Stimulated activated CD4-positive, alpha-beta T cell treated with anti-CD3 and anti-CD28 coated beads, Interleukin-1b, Interleukin-23, amount 100 ng/mL, for 1 hour (primary cell): ENCODE measurements around the gene ERRFI1.

Experiments
- DNase-seq, 2 donors: peaks; one replicate each; pipeline ENCODE4 v3.0.0-alpha.2; 2020; ENCODE audit warnings: low read depth in 2 of 2

ERRFI1 gene

GRCh38 chr1:8046391-8046790, 20.3 kb upstream of the ERRFI1 start:
- no peak for DNase-seq

- no peak for DNase-seq
These were observed 17.5 kb upstream of the ERRFI1 start for GRCh38 chr1:8043621-8044020.

GRCh38 chr1:8042134-8042533, 16.0 kb upstream of the ERRFI1 start:
- DNase-seq: no peak

- no peak for DNase-seq
These were observed 14.5 kb upstream of the ERRFI1 start for GRCh38 chr1:8040586-8040985.

- DNase-seq: no peak
These were observed 13.0 kb upstream of the ERRFI1 start for GRCh38 chr1:8039071-8039470.

DNA sequence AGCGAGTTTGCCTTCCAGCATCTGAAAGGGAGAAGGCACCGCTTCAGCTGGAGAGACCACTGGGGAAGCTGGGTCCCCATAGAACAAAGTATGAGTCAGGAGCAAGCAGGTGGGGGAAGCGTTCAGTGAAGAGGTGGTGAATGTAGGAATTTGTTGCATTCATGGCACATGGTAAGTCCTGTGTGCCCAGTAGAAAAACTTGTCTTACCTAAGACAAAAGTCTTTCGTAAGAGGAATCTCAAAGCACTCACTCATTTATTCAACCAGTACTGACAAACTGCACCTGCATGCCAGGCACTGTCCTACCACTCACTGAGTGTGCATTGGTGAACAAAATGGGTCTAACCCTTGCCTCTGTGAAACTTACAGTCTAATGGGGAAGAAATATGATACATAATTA, 9.2 kb upstream of the ERRFI1 start:
- DNase-seq: no peak

GRCh38 chr1:8033322-8033721, 7.2 kb upstream of the ERRFI1 start:
- no peak for DNase-seq

DNA sequence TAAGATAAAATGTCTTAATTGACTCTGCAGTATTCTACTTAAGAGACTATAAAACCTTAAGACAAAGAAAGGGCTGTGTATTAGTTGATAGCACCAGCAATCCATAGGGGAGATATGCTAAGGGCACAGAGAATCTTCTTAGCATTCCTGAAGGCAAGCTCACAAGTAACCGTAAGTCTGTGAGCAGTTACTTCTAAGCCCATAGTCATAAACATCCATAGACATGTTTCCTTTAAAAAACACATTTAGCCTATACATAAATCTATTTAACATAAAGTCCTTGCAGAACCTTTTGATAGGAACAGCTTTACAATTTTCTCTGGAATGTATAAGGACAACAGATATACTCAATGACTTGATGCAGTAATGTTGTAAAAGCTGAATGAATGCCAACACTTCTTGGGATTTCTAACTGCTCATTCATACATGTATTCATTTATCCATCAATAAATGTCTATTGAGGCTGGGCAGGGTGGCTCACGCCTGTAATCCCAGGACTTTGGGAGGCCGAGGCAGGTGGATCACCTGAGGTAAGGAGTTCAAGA, 6.3 kb upstream of the ERRFI1 start:
- DNase-seq: no peak

GRCh38 chr1:8031176-8031785, 5.2 kb upstream of the ERRFI1 start:
- no peak for DNase-seq

DNA sequence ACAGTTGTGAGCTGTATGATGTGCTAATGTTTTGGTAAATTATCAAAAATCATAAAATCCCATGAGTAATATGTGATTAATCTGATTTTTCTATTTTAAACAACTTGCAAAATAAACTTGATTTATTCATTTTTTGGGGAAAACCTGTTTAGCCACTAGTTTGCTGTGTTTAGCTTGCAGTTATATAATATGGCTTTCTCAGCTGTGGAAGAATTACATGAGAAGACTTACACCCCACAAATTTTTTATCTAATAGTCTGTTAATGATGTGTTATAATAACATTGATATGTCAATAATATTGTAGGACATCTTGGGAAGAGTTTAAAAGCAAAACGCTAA, 2.4 kb upstream of the ERRFI1 start:
- DNase-seq: no peak

DNA sequence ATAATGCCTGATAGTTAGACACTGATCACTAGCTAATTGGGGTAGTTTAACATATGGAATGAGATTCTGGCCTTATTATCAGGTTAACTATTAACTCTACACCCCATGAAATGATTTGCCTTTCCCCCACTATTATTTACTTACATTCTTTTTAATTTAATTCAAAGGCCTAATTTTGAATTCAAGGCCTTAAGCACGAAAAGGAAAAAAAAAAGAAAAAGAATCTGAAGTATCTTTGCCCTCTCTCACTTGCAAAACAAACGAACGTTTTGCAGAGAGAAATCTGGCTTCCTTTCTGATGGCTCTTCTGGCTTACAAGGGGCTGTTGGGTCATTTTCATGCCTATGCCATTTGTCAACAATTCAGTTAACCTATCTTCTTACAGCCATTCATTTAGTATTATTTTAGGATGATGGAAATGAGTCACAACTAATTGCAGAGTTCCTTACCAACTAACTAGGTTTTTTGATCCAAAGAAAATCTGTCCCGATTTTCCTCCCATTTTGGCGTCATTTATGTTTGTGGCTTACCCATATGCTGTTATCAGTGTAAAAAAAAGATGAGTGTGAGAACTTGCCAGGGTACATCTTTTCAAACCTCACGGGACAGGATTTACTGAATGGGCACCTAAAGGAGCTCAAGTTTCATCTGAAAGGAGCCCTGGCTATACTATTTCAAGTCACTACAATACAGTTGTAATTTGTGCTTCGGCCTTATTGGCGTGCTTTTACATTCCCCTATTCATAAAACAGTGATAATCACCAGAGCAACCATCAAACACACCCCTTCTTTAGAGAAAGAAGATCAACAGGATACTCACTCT, 1.9 kb upstream of the ERRFI1 start:
- no peak for DNase-seq

DNA sequence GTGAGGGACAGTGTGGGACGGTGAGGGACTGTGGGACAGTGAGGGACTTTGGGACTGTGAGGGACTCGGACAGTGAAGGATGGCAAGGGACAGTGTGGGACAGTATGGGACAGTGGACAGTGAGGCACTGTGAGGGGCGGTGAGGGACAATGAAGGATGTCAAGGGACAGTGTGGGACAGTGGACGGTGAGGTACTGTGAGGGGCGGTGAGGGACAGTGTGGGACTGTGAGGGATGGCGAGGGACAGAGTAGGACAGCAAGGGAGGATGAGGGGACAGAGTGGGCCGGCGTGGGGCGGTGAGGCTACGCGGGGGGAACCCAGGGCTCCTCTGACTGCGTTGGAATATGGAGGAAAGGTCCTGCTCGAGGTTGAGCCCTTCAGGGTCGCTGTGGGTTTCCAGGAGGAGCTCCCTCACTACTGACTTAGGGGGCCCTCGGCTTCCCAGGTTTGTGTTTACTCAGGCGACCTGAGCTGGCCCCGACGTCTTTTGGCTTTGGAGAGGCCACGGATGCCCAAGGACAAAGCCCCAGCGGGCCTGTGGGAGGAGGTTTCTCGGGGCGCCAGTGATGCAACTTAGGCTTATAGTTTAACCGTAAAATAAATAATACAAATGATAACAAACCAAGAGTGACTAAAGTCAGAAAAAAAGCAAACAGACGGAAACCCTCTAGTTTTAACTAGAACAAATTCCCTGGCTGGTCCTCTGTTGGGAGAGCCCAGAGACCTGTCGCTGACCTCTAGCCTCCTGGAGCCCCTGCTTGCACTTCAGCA, 1.1 kb upstream of the ERRFI1 start:
- DNase-seq: no peak

GRCh38 chr1:8025671-8026144, 401 bp downstream of the ERRFI1 start:
- DNase-seq: no peak

DNA sequence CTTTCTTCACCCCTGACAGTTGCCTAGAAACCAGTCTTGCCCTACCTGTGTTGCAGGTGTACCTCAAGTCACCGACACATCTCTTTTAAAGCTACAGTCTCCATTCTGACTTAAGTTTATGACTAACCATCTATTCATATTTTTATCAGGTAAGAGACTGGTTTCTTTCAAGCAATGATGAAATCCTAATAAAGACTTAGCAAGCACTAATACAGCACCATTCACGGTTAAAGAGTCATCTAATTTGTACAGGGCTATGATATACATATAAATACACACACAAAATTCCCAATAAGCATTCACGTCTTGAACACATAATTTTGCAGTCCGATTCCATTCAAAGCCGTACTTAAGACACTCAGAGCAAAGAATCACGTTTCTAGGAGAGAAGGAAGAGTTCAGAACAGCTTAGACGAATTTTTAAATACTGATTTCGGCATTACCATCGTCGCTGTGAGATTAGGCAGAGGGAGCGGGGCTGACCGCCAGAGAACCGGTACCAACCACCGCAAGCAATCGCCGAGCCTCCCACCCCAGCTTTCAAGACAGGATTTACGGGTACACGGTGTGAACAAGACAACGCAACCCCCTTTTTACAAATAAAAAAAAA, 943 bp downstream of the ERRFI1 start:
- DNase-seq: no peak

- DNase-seq: no peak
These were observed 1.8 kb downstream of the ERRFI1 start for GRCh38 chr1:8024329-8024728.

GRCh38 chr1:8023995-8024313, 2.2 kb downstream of the ERRFI1 start:
- no peak for DNase-seq

DNA sequence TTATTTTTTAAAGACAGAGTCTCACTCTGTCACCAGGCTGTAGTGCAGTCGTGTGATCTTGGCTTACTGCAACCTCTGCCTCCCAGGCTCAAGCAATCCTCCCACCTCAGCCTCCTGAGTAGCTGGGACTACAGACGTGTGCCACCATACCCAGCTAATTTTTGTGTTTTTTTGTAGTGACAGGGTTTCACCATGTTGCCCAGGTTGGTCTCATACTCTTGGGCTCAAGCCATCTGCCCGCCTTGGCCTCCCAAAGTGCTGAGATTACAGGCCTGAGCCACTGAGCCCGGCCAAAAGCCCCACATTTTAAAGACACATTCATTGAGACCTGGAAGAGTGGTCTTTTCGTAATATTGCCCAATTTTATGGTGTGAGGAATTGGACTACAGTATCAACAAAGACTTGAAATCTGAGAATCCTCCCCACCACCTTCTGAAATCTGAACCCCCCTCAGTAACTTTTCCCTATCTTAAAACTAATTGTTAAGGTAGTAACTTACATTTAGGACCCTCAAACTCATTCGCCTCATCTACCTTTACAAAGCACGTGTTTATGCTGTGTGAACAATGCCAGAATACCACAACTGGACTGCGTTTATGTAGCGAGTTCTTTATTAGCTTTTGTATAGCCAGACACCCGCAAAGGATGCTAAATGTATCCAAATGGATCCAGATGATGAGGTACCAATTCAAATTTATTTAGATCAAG, 2.7 kb downstream of the ERRFI1 start:
- no peak for DNase-seq

- DNase-seq: no peak
These were observed 3.5 kb downstream of the ERRFI1 start for GRCh38 chr1:8022395-8023286.

GRCh38 chr1:8021676-8022266, 4.3 kb downstream of the ERRFI1 start:
- no peak for DNase-seq

DNA sequence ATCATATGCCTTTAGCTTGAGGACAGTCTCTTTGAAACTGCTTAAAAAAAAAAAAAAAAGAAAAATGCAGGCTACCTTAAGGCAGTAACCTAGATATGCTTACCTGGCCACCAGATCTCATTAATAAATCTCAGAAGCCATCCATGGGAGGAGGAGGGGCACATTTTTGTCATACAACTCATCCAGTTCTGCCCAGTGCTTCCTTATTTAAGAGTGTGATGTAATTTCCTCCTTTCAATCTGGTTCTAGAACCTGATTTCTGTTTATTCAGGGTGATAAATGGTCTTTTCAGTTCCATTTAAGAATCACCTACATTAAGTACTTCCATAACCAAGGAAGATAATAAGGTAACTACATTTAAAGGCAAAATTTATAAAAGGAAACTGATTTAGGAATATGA, 6.1 kb downstream of the ERRFI1 start:
- no peak for DNase-seq
